ENCODE results near the gene TEX35. TPM values are rescaled to one million over a fixed set of nuclear protein-coding genes. Genes with fewer than 3 reads are reported as not detected.

Gene TEX35
- total RNA-seq, 1 experiment from 2014 or later, result not detected

DNA sequence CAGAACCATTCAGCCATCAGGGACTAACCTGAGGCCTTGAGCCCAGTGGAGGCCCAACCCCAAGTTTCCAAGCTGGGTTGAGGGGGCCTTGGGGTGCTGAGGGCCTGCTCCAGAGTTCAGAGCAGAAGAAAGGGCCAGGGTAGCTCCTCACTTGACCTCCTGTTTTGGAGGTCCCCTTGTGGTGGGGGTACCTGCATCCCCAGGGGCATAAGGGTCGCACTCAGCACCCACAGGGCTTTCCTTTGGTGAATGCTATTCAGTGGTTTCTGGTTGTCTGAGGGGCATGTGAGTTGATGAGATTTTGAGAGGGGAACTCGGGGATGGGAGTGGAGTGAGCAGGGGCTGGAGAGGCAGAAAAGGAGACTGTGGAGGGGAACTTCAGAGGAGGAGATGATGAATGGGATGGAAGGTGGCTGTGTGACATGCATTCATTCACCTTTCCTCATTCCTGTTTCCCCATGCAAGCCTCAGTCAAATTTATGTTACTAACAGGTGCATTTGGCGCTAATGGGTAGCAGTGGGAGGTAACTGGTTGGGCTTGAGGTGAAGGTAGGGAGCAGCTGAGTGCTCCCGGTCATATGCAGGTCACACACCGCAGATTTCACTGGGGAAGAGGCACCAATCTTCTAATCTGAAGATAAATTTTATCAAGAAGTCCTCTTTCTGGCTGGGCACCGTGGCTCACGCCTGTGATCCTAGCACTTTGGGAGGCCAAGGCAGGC is 50.4 kb downstream of the TEX35 start:
- no peak for DNase-seq (ENCODE audit: low spot score)
- in situ Hi-C loops (cut with HindIII; ENCODE audit: low sequenced_read_pairs), result no loop called here

DNA sequence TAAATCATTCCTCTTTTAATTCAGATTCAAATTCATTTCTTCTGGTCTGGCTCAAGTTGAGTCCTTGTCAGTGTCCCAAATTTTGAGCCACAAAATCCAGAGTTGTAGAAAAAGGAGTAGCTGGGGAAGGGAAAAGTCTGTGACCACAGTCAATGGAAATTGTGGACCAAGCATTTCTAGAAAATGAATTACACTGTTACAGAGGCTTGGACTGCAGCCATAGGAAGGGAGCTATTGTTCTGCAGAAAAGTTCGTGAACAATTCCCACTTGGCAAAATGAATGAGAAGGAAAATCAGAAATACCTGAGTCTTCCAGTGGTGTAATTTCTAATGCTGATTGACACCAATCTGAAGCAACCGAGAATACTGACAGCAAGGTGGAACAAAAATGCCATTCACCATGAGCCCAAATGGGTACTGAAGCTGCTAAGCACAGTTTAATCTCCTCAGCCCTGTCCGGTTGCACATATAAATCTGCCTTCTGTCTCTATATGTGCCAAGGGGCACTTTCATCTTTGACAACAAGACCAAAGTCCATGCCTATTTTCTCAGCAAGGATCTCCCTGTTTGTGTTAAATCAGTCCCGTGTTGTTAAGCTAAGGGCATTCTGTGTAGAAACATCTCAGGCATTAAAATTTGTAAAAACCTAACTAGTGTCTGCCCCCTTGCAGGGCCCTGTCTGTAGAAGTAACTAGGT is 51.3 kb downstream of the TEX35 start:
- no peak for DNase-seq (ENCODE audit: low spot score)
- in situ Hi-C loops (cut with HindIII; ENCODE audit: low sequenced_read_pairs), result no loop called here

DNA sequence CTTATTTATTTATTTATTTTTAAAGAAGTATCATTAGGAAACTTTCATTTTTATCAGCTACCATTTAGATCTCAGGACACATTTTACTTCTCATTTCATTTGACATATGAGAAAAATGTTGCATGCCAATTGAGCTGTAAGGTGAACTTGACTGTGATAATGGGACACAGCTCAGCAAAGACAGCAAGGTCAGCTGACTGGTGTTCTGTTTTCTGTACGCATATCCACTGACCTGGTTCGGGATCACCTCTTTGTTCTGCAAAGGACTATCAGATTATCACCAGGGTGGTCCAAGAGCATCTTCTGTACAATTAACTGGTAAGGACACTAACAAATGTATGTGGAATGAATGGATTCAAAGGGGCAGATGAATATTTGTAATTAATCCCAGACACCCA is 51.9 kb downstream of the TEX35 start:
- in situ Hi-C loops (cut with HindIII; ENCODE audit: low sequenced_read_pairs), result no loop called here
- DNase-seq (ENCODE audit: low spot score), result no peak

DNA sequence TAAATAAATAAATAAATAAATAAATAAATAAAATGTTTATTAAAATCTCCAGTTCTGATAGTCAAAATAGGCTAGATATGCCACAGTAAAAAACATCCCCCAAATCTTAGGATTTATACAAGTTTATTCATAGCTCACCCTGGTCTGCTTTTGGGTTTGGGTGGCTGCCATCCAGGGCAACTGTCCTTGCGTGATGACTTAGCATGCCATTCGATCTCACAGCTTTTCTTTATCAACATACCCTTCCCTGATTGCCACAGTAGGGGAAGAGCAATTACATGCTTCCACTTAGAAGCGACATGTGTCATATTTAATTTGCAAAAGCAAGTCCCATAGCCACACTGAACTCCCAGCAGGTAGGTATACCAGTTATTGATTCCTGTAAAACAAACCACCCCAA is 52.7 kb downstream of the TEX35 start:
- no peak for DNase-seq (ENCODE audit: low spot score)
- in situ Hi-C loops (cut with HindIII; ENCODE audit: low sequenced_read_pairs), result no loop called here

DNA sequence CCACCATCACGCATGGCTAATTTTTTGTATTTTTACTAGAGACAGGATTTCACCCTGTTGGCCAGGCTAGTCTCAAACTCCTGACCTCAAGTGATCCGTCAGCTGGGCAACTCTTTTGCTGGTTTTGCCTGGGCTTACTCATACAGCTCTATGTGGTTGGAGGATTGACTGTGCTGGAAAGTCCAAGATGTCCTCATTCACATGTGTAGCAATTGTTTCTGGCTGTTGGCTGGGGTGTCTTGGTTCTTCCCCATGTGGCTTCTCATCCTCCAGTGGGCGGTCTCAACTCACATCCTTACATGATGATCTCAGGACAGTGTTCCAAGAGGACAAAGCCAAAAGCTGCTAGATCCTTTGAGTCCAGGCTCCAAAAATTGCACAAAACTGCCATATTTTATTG is 53.3 kb downstream of the TEX35 start:
- in situ Hi-C loops (cut with HindIII; ENCODE audit: low sequenced_read_pairs), result no loop called here

DNA sequence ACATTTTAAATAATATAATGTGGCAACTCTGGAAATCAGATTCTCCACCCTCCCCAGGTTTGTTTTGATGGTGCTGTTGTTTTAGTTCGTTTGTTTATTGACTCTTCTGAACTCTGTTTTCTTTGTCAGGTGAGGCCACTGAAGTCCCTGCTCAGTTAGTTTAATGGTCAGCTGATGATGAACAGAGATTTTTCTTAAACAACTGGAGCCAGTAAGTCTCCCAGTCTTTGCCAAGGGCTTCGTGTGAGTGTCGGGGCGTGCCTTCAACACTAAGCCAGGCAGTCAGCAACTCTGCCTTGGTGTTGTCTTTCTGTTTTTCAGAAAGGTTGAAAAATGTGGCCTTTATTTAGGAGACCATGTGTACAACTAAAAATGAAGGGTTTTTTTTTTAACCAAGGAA is 58.9 kb downstream of the TEX35 start:
- DNase-seq (ENCODE audit: low spot score), result no peak
- in situ Hi-C loops (cut with HindIII; ENCODE audit: low sequenced_read_pairs), result no loop called here

More for the DNA sequence above, 53.3 kb downstream of the TEX35 start:
- DNase-seq (ENCODE audit: low spot score), result no peak

Other genes with a start within 250 kb of the TEX35 start
- not detected in 2 replicates for gene CLEC20A, start 16.1 kb upstream of the TEX35 start, total RNA-seq (2014; rRNA removed; shearing (Covaris generic))
- gene RALGPS2, start 212.1 kb downstream of the TEX35 start, total RNA-seq (2014; rRNA removed; shearing (Covaris generic)), result 11.9 and 16.0 TPM in 2 replicates